Fibroblast of lung (primary cell): ENCODE results near the gene RAD18. TPM values are rescaled to one million over a fixed set of nuclear protein-coding genes. Genes with fewer than 3 reads are reported as not detected.

Source experiments
- DNase-seq, 2 donors: peaks; one replicate each; pipeline versions ENCODE4 v3.0.0 to v3.0.0-alpha.2; 2010; ENCODE audit warnings: low read depth in 2 of 2
- H2AFZ ChIP-seq: 2 replicates; pipeline ENCODE4 v1.5.1; 2012; ENCODE audit warnings: low read length, control low read depth, inconsistent platforms
- H3K27ac ChIP-seq: 2 replicates; pipeline ENCODE4 v1.5.1; 2011; ENCODE audit warnings: low read length, control low read depth; ENCODE audit not compliant: insufficient read depth
- H3K27me3 ChIP-seq: 2 replicates; pipeline ENCODE4 v1.5.1; 2011; ENCODE audit warnings: mild to moderate bottlenecking, low read length; ENCODE audit not compliant: control insufficient read depth, insufficient read depth
- H3K36me3 ChIP-seq: 2 replicates; pipeline ENCODE4 v1.5.1; 2011; ENCODE audit warnings: low read length; ENCODE audit not compliant: control insufficient read depth, insufficient read depth
- H3K4me1 ChIP-seq: 2 replicates; pipeline ENCODE4 v1.5.1; 2011; ENCODE audit warnings: low read length; ENCODE audit not compliant: control insufficient read depth, insufficient read depth; ENCODE audit errors: extremely low read depth
- H3K4me2 ChIP-seq: 2 replicates; pipeline ENCODE4 v1.5.1; 2011; ENCODE audit warnings: low read length, control low read depth; ENCODE audit not compliant: insufficient read depth; ENCODE audit errors: extremely low read depth
- H3K4me3 ChIP-seq, 4 experiments: fragments of 200-600 bp in 1 of 4; sonication (generic) in 1 of 4; replicated peaks in 1 of 4; 2 replicates each; pipeline ENCODE4 v1.5.1; 2011 to 2016; ENCODE audit warnings: low read length in 4 of 4, low read depth in 3 of 4, mild to moderate bottlenecking in 3 of 4, control low read depth in 2 of 4, inconsistent platforms in 1 of 4, mixed read lengths in 1 of 4; ENCODE audit not compliant: insufficient read depth in 1 of 4; ENCODE audit errors: control extremely low read depth in 1 of 4
- H3K79me2 ChIP-seq: 2 replicates; pipeline ENCODE4 v1.5.1; 2012; ENCODE audit warnings: mild to moderate bottlenecking, low read length, inconsistent platforms; ENCODE audit not compliant: control insufficient read depth, insufficient read depth
- H3K9ac ChIP-seq: 2 replicates; pipeline ENCODE4 v1.5.1; 2011; ENCODE audit warnings: mild to moderate bottlenecking, low read length, control low read depth; ENCODE audit not compliant: insufficient read depth
- H3K9me3 ChIP-seq: 2 replicates; pipeline ENCODE4 v1.5.1; 2012; ENCODE audit warnings: low read depth, low read length; ENCODE audit not compliant: control insufficient read depth, insufficient read depth
- H4K20me1 ChIP-seq: 2 replicates; pipeline ENCODE4 v1.5.1; 2011; ENCODE audit warnings: low read length; ENCODE audit not compliant: control insufficient read depth, insufficient read depth; ENCODE audit errors: extremely low read depth
- CTCF ChIP-seq, 2 donors: IDR thresholded peaks in 1 of 2; conservative IDR thresholded peaks in 1 of 2; 1 replicate in 1 of 2; 2 replicates in 1 of 2; pipeline ENCODE4 v1.5.1; 2011 to 2012; ENCODE audit warnings: low read length in 2 of 2, control low read depth in 1 of 2, inconsistent platforms in 1 of 2, low read depth in 1 of 2, mild to moderate bottlenecking in 1 of 2
- EZH2 ChIP-seq: IDR thresholded peaks from 2 replicates; pipeline ENCODE4 v1.5.1; 2012; ENCODE audit warnings: low read length, control low read depth, mild to moderate bottlenecking; ENCODE audit errors: missing control alignments
- polyA plus RNA-seq, 2 donors: library from polyadenylated mRNA; depleted of rRNA in 1 of 2; stranded (reverse) in 1 of 2; unstranded in 1 of 2; fragments of >200 nt; gene quantifications; 2 replicates each; pipeline ENCODE4 v1.2.1, GENCODE V29; 2011 to 2012; ENCODE audit warnings: missing spikeins in 1 of 2
- total RNA-seq: library from RNA; depleted of rRNA; stranded (reverse); fragments of >200 nt; gene quantifications from 2 replicates; pipeline ENCODE4 v1.2.1, GENCODE V29; 2014

RAD18 gene
- total and polyA plus RNA-seq, 2 donors (not counting 1 experiment from before 2014, with no cell fraction given), result 6.1 to 9.9 TPM

GRCh38 chr3:8975081-8976020, 12.1 kb upstream of the RAD18 start:
- peaks cover 5% of the 10 kb centered on the region for H3K27me3 ChIP-seq
- no peaks in the 10 kb centered on the region for H3K4me1 ChIP-seq
- no peaks in the 10 kb centered on the region for H3K9me3 ChIP-seq
- H4K20me1 ChIP-seq, result no peaks in the 10 kb centered on the region
- H3K79me2 ChIP-seq, result no peaks in the 10 kb centered on the region
- no peaks in the 10 kb centered on the region for H3K36me3 ChIP-seq
- no peak overlapping the region for H3K27ac ChIP-seq
- DNase-seq, result no peak
- no peak overlapping the region for H3K4me2 ChIP-seq
- no peak for TF ChIP-seq CTCF (conservative IDR thresholded peaks at IDR 0.05 in 1 of 2, IDR thresholded peaks at IDR 0.05 in 1 of 2; ENCODE audit: low read depth in 1 of 2, low read length in 2 of 2)
- no peak for TF ChIP-seq EZH2
- H3K9ac ChIP-seq, result no peak overlapping the region
- no peak overlapping the region for H2AFZ ChIP-seq
- H3K4me3 ChIP-seq, result no peak overlapping the region

- no peak for DNase-seq
- Histone ChIP-seq H3K36me3 (no peaks in the 10 kb centered on the region), H3K4me1 (no peaks in the 10 kb centered on the region), H2AFZ (no peak overlapping the region), H3K4me2 (no peak overlapping the region), H4K20me1 (no peaks in the 10 kb centered on the region), H3K9ac (no peak overlapping the region), H3K27me3 (peaks cover 5% of the 10 kb centered on the region), H3K27ac (no peak overlapping the region), H3K79me2 (no peaks in the 10 kb centered on the region), H3K9me3 (no peaks in the 10 kb centered on the region), H3K4me3 (no peak overlapping the region)
- TF ChIP-seq EZH2 (no peak), CTCF (conservative IDR thresholded peaks at IDR 0.05 in 1 of 2, IDR thresholded peaks at IDR 0.05 in 1 of 2; ENCODE audit: low read depth in 1 of 2, low read length in 2 of 2) (no peak)
Measured at GRCh38 chr3:8974458-8974857, 11.2 kb upstream of the RAD18 start.

- no peak overlapping the region for H3K27ac ChIP-seq
Measured at GRCh38 chr3:8972639-8973038, 9.4 kb upstream of the RAD18 start.

More at GRCh38 chr3:8972639-8973038, 9.4 kb upstream of the RAD18 start:
- no peak overlapping the region for H2AFZ ChIP-seq
- H3K4me3 ChIP-seq, result no peak overlapping the region
- H3K9ac ChIP-seq, result no peak overlapping the region
- peaks cover 5% of the 10 kb centered on the region for H3K27me3 ChIP-seq
- peak; percentile 38 to 52 for DNase-seq
- no peaks in the 10 kb centered on the region for H3K79me2 ChIP-seq
- no peak for TF ChIP-seq CTCF (conservative IDR thresholded peaks at IDR 0.05 in 1 of 2, IDR thresholded peaks at IDR 0.05 in 1 of 2; ENCODE audit: low read depth in 1 of 2, low read length in 2 of 2)
- no peaks in the 10 kb centered on the region for H3K4me1 ChIP-seq
- no peaks in the 10 kb centered on the region for H3K36me3 ChIP-seq
- no peaks in the 10 kb centered on the region for H3K9me3 ChIP-seq
- no peak overlapping the region for H3K4me2 ChIP-seq
- no peaks in the 10 kb centered on the region for H4K20me1 ChIP-seq
